Aorta (tissue), 4 donors: ENCODE data around the gene USP19. TPM values are rescaled to one million over a fixed set of nuclear protein-coding genes. Genes with fewer than 3 reads are reported as not detected.

Experiments used
- microRNA-seq, 2 donors: library from miRNA; unstranded; fragments of <30 nt; microRNA quantifications; one replicate each; pipeline ENCODE4 v1.2.0, GENCODE V29; 2020
- polyA plus RNA-seq, 2 donors: library from polyadenylated mRNA; stranded (reverse); fragments of 200-250 nt; gene quantifications; one replicate each; pipeline ENCODE4 v1.2.3, GENCODE V29; 2013
- total RNA-seq, 2 donors: library from RNA; stranded (reverse); fragmentation: NEBNext Ultra II Directional; extraction: Animal tissue kit (Norgen Biotek cat#: 25700); gene quantifications; one replicate each; pipeline ENCODE4 v1.2.1, GENCODE V29; 2021
- donor health status: healthy with polysubstance abuse.
- donor health status: Bipolar disorder and iron deficiency.
- donor health status: DM: no; HTN: no; CAD: no.
- donor health status: DM: yes; HTN: yes; CAD: no.

Gene USP19
- total and polyA plus RNA-seq, 4 donors, result 22.7 to 54.8 (median 35.7) TPM

Small RNA genes lying within 50 kb of the gene (microRNA-seq; reads per million reads assigned to microRNA genes)
- gene MIR6890, result 0 to 0.60 reads per million in 2 donors

Other genes with a start within 250 kb of the USP19 start
- gene SLC25A20, start 221.9 kb downstream of the USP19 start, total RNA-seq, result 10 to 100 TPM; 11.8 to 12.4 TPM
- gene SLC25A20, start 221.9 kb downstream of the USP19 start, polyA plus RNA-seq, result 10 to 100 TPM; 16.9 to 33.9 TPM
- gene ARIH2, start 202.0 kb downstream of the USP19 start, total RNA-seq, result 10 to 100 TPM; 84.1 to 89.4 TPM
- gene ARIH2, start 202.0 kb downstream of the USP19 start, polyA plus RNA-seq, result 10 to 100 TPM; 50.0 to 51.7 TPM
- 10 to 100 TPM; 22.0 to 36.6 TPM for gene P4HTM, start 130.6 kb downstream of the USP19 start, total RNA-seq
- gene P4HTM, start 130.6 kb downstream of the USP19 start, polyA plus RNA-seq, result 10 to 100 TPM; 11.1 to 59.5 TPM
- 100 to 1,000 TPM; 118 to 151 TPM for gene WDR6, start 113.4 kb downstream of the USP19 start, total RNA-seq
- gene WDR6, start 113.4 kb downstream of the USP19 start, polyA plus RNA-seq, result 100 to 1,000 TPM in 1 of 2 donors, 10 to 100 TPM in 1; 24.0 to 232 TPM
- gene DALRD3, start 102.2 kb downstream of the USP19 start, total RNA-seq, result 10 to 100 TPM in 1 of 2 donors, 1 to 10 TPM in 1; 8.8 to 20.6 TPM
- 10 to 100 TPM; 10.1 to 42.4 TPM for gene DALRD3, start 102.2 kb downstream of the USP19 start, polyA plus RNA-seq
- gene NDUFAF3, start 98.7 kb downstream of the USP19 start, total RNA-seq, result 10 to 100 TPM; 55.8 to 60.6 TPM
- gene NDUFAF3, start 98.7 kb downstream of the USP19 start, polyA plus RNA-seq, result 10 to 100 TPM; 72.2 to 75.1 TPM
- 100 to 1,000 TPM in 1 of 2 donors, 10 to 100 TPM in 1; 84.6 to 101 TPM for gene IMPDH2, start 91.4 kb downstream of the USP19 start, total RNA-seq
- 100 to 1,000 TPM in 1 of 2 donors, 10 to 100 TPM in 1; 47.6 to 111 TPM for gene IMPDH2, start 91.4 kb downstream of the USP19 start, polyA plus RNA-seq
- gene QRICH1, start 26.8 kb downstream of the USP19 start, total RNA-seq, result 100 to 1,000 TPM in 1 of 2 donors, 10 to 100 TPM in 1; 77.3 to 103 TPM
- gene QRICH1, start 26.8 kb downstream of the USP19 start, polyA plus RNA-seq, result 10 to 100 TPM in 1 of 2 donors, 1 to 10 TPM in 1; 8.3 to 66.9 TPM
- 100 to 1,000 TPM; 127 to 164 TPM for gene QARS1, start 16.1 kb downstream of the USP19 start, total RNA-seq
- gene QARS1, start 16.1 kb downstream of the USP19 start, polyA plus RNA-seq, result 100 to 1,000 TPM; 142 to 267 TPM
- 100 to 1,000 TPM; 362 to 707 TPM for gene LAMB2, start 12.2 kb upstream of the USP19 start, total RNA-seq
- 1,000 to 10,000 TPM in 1 of 2 donors, 100 to 1,000 TPM in 1; 200 to 1,923 TPM for gene LAMB2, start 12.2 kb upstream of the USP19 start, polyA plus RNA-seq
- gene CCDC71, start 45.5 kb upstream of the USP19 start, total RNA-seq, result 10 to 100 TPM; 13.2 to 16.6 TPM
- 10 to 100 TPM in 1 of 2 donors, 1 to 10 TPM in 1; 1.8 to 11.8 TPM for gene CCDC71, start 45.5 kb upstream of the USP19 start, polyA plus RNA-seq
- 10 to 100 TPM; 27.0 to 40.2 TPM for gene KLHDC8B, start 50.8 kb upstream of the USP19 start, total RNA-seq
- gene KLHDC8B, start 50.8 kb upstream of the USP19 start, polyA plus RNA-seq, result 10 to 100 TPM; 16.0 to 31.3 TPM
- 1 to 10 TPM; 4.3 to 5.9 TPM for gene C3orf62, start 156.4 kb upstream of the USP19 start, total RNA-seq
- gene C3orf62, start 156.4 kb upstream of the USP19 start, polyA plus RNA-seq, result 1 to 10 TPM; 3.8 to 8.0 TPM
- gene USP4, start 219.2 kb upstream of the USP19 start, total RNA-seq, result 10 to 100 TPM; 65.0 to 81.5 TPM
- gene USP4, start 219.2 kb upstream of the USP19 start, polyA plus RNA-seq, result 10 to 100 TPM; 18.3 to 60.5 TPM
- 100 to 1,000 TPM; 174 to 209 TPM for gene GPX1, start 237.5 kb upstream of the USP19 start, total RNA-seq
- gene GPX1, start 237.5 kb upstream of the USP19 start, polyA plus RNA-seq, result 100 to 1,000 TPM; 316 to 484 TPM